SK-N-SH (cell line): ENCODE measurements around the gene CDH22. TPM values are rescaled to one million over a fixed set of nuclear protein-coding genes. Genes with fewer than 3 reads are reported as not detected.

Experiments used
- CTCF ChIA-PET: fragments of 300-600, 350-600 bp; formaldehyde crosslinking; extraction: SDS; loops from one replicate; lab custom pipeline; 2021; lab: Yijun Ruan, JAX
- POLR2A ChIA-PET: fragments of 350-600 bp; sonication (Branson Sonifier 250); formaldehyde crosslinking; extraction: SDS; loops from one replicate; lab custom pipeline; 2020; ENCODE audit warnings: antibody characterized with exemption, inconsistent platforms; lab: Yijun Ruan, JAX
- DNase-seq: peaks from one replicate; pipeline ENCODE4 v3.0.0; 2012
- H2AFZ ChIP-seq: fragments of 200-600 bp; sonication (generic); 2 replicates; pipeline ENCODE4 v1.8.1; 2016; ENCODE audit warnings: antibody characterized with exemption, mild to moderate bottlenecking, low read depth
- H3F3A ChIP-seq: fragments of 200-600 bp; sonication (generic); replicated peaks from 2 replicates; pipeline ENCODE3; 2016; ENCODE audit warnings: antibody characterized with exemption, mild to moderate bottlenecking; ENCODE audit not compliant: insufficient read depth
- H3K27ac ChIP-seq, 2 experiments: fragments of 200-500 bp in 1 of 2; fragments of 200-600 bp in 1 of 2; sonication (Bioruptor generic) in 1 of 2; sonication (generic), shearing (Covaris generic) in 1 of 2; 2 replicates each; pipeline versions ENCODE4 v1.5.1 to v1.6.1; 2014 to 2016; ENCODE audit warnings: low read depth in 2 of 2, inconsistent platforms in 1 of 2, low read length in 1 of 2, mild to moderate bottlenecking in 1 of 2, mixed read lengths in 1 of 2
- H3K27me3 ChIP-seq: fragments of 200-600 bp; sonication (generic), shearing (Covaris generic); 2 replicates; pipeline ENCODE4 v1.6.1; 2016; ENCODE audit warnings: mixed run types; ENCODE audit not compliant: insufficient read depth
- H3K36me3 ChIP-seq, 2 experiments: fragments of 200-500 bp in 1 of 2; fragments of 200-600 bp in 1 of 2; sonication (Bioruptor generic) in 1 of 2; sonication (generic) in 1 of 2; replicated peaks in 1 of 2; 2 replicates each; pipeline versions ENCODE3 to v1.5.1; 2014 to 2016; ENCODE audit warnings: low read length in 1 of 2, mild to moderate bottlenecking in 1 of 2; ENCODE audit not compliant: insufficient read depth in 2 of 2, control insufficient read depth in 1 of 2
- H3K4me1 ChIP-seq, 2 experiments: fragments of 200-500 bp in 1 of 2; fragments of 200-600 bp in 1 of 2; sonication (Bioruptor generic) in 1 of 2; sonication (generic), shearing (Covaris generic) in 1 of 2; 2 replicates each; pipeline versions ENCODE4 v1.5.1 to v1.6.1; 2014 to 2016; ENCODE audit warnings: low read depth in 1 of 2, low read length in 1 of 2, mixed run types in 1 of 2; ENCODE audit not compliant: insufficient read depth in 2 of 2, control insufficient read depth in 1 of 2
- H3K4me2 ChIP-seq: fragments of 200-600 bp; sonication (generic), shearing (Covaris generic); 2 replicates; pipeline ENCODE4 v1.6.1; 2017; ENCODE audit warnings: mixed run types
- H3K4me3 ChIP-seq, 2 experiments: fragments of 200-500 bp in 1 of 2; fragments of 200-600 bp in 1 of 2; sonication (Bioruptor generic) in 1 of 2; sonication (generic), shearing (Covaris generic) in 1 of 2; 2 replicates each; pipeline versions ENCODE4 v1.5.1 to v1.8.1; 2014 to 2016; ENCODE audit warnings: low read depth in 2 of 2, inconsistent platforms in 1 of 2, low read length in 1 of 2, mild to moderate bottlenecking in 1 of 2, mixed read lengths in 1 of 2, moderate library complexity in 1 of 2
- H3K79me2 ChIP-seq: fragments of 200-600 bp; sonication (generic); 2 replicates; pipeline ENCODE4 v1.8.1; 2017; ENCODE audit warnings: mild to moderate bottlenecking; ENCODE audit not compliant: insufficient read depth
- H3K9ac ChIP-seq: fragments of 200-600 bp; sonication (generic); 2 replicates; pipeline ENCODE4 v1.6.1; 2017; ENCODE audit warnings: mixed run types
- H3K9me2 ChIP-seq: fragments of 200-600 bp; sonication (generic); 2 replicates; pipeline ENCODE4 v1.6.1; 2017; ENCODE audit warnings: mixed run types
- H3K9me3 ChIP-seq: fragments of 200-600 bp; sonication (generic); 2 replicates; pipeline ENCODE4 v1.6.1; 2017; ENCODE audit warnings: mixed run types, mild to moderate bottlenecking, moderate library complexity
- H4K20me1 ChIP-seq: fragments of 200-600 bp; sonication (generic); 2 replicates; pipeline ENCODE4 v1.6.1; 2017; ENCODE audit warnings: mild to moderate bottlenecking, mixed run types; ENCODE audit not compliant: insufficient read depth
- CHD2 ChIP-seq: fragments of 150-350 bp; IDR thresholded peaks from 2 replicates; pipeline ENCODE4 v1.6.1; 2018; ENCODE audit warnings: low read length; ENCODE audit not compliant: partially characterized antibody
- EP300 ChIP-seq, 2 experiments: IDR thresholded peaks; 2 replicates each; pipeline versions ENCODE4 v1.4.0 to v1.6.1; 2012; ENCODE audit warnings: borderline replicate concordance in 1 of 2, low read depth in 1 of 2, low read length in 1 of 2
- EZH2phosphoT487 ChIP-seq: fragments of 200-600 bp; sonication (generic); IDR thresholded peaks from 2 replicates; pipeline ENCODE4 v1.6.1; 2017; ENCODE audit warnings: low read depth, mixed run types, mild to moderate bottlenecking, antibody characterized with exemption, moderate library complexity, borderline replicate concordance
- FOSL2 ChIP-seq: IDR thresholded peaks from 2 replicates; pipeline ENCODE4 v1.4.0; 2012; ENCODE audit warnings: low read depth, mild to moderate bottlenecking, moderate library complexity, borderline replicate concordance
- FOXM1 ChIP-seq: IDR thresholded peaks from 2 replicates; pipeline ENCODE4 v1.4.0; 2012; ENCODE audit warnings: low read depth, mild to moderate bottlenecking
- JUND ChIP-seq: IDR thresholded peaks from 2 replicates; pipeline ENCODE4 v1.4.0; 2012
- RAD21 ChIP-seq: IDR thresholded peaks from 2 replicates; pipeline ENCODE4 v1.6.1; 2012; ENCODE audit warnings: mild to moderate bottlenecking, low read length
- RCOR1 ChIP-seq: fragments of 150-350 bp; IDR thresholded peaks from 2 replicates; pipeline ENCODE4 v1.6.1; 2017; ENCODE audit warnings: antibody characterized with exemption, low read length
- RFX5 ChIP-seq: IDR thresholded peaks from 2 replicates; pipeline ENCODE4 v1.6.1; 2012; ENCODE audit warnings: mild to moderate bottlenecking, improper control_type of control experiment, low read length
- RXRA ChIP-seq: IDR thresholded peaks from 2 replicates; pipeline ENCODE4 v1.4.0; 2012; ENCODE audit warnings: low read depth, mild to moderate bottlenecking, borderline replicate concordance
- TAF1 ChIP-seq: IDR thresholded peaks from 2 replicates; pipeline ENCODE4 v1.6.1; 2012; ENCODE audit warnings: low read depth, mild to moderate bottlenecking, low read length, moderate library complexity, borderline replicate concordance
- YY1 ChIP-seq: IDR thresholded peaks from 2 replicates; pipeline ENCODE4 v1.4.0; 2012; ENCODE audit warnings: low read depth, mild to moderate bottlenecking
- WGBS: methylation state at CpG from one replicate; pipeline ENCODE4 v1.1.6; 2017; ENCODE audit warnings: low lambda C conversion rate; 5-methylcytosine and 5-hydroxymethylcytosine counted together
- polyA plus RNA-seq, 3 experiments: library from polyadenylated mRNA; depleted of rRNA; stranded (reverse); fragments of >200 nt; gene quantifications; 2 replicates each; pipeline ENCODE4 v1.2.3, GENCODE V29; 2012
- TF ChIP-seq, protein P1 (sequence below): fragments of 150-350 bp; IDR thresholded peaks from 2 replicates; pipeline ENCODE4 v1.6.1; 2017; ENCODE audit warnings: antibody characterized with exemption, low read length, low read depth, borderline replicate concordance
- TF ChIP-seq, protein P2 (sequence below): IDR thresholded peaks from 2 replicates; pipeline ENCODE4; 2012
- TF ChIP-seq, protein P3 (sequence below): fragments of 150-350 bp; IDR thresholded peaks from 2 replicates; pipeline ENCODE4 v1.6.1; 2016; ENCODE audit warnings: mild to moderate bottlenecking, low read depth, low read length
- TF ChIP-seq, protein P4 (sequence below): IDR thresholded peaks from 2 replicates; pipeline ENCODE4 v1.4.0; 2012; ENCODE audit warnings: low read depth, borderline replicate concordance

CDH22 gene
- polyA plus RNA-seq, 1 of the 3 experiments (the other 2 are of a cell fraction), result not detected

DNA sequence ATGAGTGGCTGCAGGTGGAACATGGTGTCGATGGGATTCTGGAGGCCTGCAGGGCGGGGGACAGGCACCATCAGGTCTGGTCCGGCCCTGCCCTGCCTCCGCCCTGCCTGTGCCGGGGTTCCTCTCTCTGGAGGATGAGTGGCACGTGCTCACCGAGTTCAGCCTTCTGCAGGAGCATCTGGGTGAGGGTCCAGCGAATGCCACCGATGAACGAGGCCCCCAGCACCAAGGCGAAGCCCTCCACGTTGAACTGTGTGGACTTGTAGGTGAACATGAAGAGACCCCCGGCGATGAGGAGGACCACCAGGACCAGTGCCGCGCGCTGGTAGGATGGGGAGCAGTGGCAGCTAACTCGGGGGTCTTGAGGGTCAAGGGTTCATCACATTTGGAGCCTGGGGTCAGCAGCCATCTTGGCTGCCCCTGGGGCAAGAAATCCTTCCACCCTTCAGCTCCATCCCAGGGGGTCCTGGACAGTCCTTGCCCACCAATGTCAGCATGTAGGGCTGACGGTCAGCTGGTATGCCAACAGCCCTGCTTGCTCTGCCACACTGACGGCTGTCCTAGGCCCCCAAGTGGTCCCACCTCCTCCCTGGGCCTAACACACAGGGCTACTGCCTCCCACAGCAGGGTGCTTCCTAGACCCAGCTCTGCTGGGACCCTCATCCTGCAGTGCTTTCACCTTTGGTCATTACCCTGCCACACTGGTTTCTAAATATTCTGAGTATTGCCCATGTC is 46.8 kb upstream of the CDH22 start:
- no peak overlapping the region; a peak in 1 of 4 replicates for H3K27ac ChIP-seq
- H3K27me3 ChIP-seq, result no peaks in the 10 kb centered on the region
- H3K36me3 ChIP-seq, result peaks cover 7 to 46% of the 10 kb centered on the region in 2 experiments
- H3F3A ChIP-seq, result peaks cover 7% of the 10 kb centered on the region
- no peak overlapping the region for H3K4me2 ChIP-seq
- H3K79me2 ChIP-seq, result no peaks in the 10 kb centered on the region
- TF ChIP-seq, protein P1, sequence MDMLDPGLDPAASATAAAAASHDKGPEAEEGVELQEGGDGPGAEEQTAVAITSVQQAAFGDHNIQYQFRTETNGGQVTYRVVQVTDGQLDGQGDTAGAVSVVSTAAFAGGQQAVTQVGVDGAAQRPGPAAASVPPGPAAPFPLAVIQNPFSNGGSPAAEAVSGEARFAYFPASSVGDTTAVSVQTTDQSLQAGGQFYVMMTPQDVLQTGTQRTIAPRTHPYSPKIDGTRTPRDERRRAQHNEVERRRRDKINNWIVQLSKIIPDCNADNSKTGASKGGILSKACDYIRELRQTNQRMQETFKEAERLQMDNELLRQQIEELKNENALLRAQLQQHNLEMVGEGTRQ, result no peak
- TF ChIP-seq YY1 (no peak), RFX5 (no peak), RAD21 (no peak), FOSL2 (no peak), FOXM1 (no peak), RCOR1 (no peak), CHD2 (no peak), JUND (no peak), TAF1 (no peak), EZH2phosphoT487 (no peak), EP300 (IDR thresholded peaks at IDR 0.05; ENCODE audit: borderline replicate concordance in 1 of 2, low read depth in 1 of 2, low read length in 1 of 2) (no peak), RXRA (no peak)
- TF ChIP-seq, protein P2, sequence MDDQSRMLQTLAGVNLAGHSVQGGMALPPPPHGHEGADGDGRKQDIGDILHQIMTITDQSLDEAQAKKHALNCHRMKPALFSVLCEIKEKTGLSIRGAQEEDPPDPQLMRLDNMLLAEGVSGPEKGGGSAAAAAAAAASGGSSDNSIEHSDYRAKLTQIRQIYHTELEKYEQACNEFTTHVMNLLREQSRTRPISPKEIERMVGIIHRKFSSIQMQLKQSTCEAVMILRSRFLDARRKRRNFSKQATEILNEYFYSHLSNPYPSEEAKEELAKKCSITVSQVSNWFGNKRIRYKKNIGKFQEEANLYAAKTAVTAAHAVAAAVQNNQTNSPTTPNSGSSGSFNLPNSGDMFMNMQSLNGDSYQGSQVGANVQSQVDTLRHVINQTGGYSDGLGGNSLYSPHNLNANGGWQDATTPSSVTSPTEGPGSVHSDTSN, result no peak
- TF ChIP-seq, protein P3, sequence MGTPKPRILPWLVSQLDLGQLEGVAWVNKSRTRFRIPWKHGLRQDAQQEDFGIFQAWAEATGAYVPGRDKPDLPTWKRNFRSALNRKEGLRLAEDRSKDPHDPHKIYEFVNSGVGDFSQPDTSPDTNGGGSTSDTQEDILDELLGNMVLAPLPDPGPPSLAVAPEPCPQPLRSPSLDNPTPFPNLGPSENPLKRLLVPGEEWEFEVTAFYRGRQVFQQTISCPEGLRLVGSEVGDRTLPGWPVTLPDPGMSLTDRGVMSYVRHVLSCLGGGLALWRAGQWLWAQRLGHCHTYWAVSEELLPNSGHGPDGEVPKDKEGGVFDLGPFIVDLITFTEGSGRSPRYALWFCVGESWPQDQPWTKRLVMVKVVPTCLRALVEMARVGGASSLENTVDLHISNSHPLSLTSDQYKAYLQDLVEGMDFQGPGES, result no peak
- TF ChIP-seq, protein P4, sequence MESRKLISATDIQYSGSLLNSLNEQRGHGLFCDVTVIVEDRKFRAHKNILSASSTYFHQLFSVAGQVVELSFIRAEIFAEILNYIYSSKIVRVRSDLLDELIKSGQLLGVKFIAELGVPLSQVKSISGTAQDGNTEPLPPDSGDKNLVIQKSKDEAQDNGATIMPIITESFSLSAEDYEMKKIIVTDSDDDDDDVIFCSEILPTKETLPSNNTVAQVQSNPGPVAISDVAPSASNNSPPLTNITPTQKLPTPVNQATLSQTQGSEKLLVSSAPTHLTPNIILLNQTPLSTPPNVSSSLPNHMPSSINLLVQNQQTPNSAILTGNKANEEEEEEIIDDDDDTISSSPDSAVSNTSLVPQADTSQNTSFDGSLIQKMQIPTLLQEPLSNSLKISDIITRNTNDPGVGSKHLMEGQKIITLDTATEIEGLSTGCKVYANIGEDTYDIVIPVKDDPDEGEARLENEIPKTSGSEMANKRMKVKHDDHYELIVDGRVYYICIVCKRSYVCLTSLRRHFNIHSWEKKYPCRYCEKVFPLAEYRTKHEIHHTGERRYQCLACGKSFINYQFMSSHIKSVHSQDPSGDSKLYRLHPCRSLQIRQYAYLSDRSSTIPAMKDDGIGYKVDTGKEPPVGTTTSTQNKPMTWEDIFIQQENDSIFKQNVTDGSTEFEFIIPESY, result no peak
- no peak for DNase-seq
- H3K4me3 ChIP-seq, result no peak overlapping the region
- no peak overlapping the region for H2AFZ ChIP-seq
- no peak overlapping the region for H3K9ac ChIP-seq
- H3K9me3 ChIP-seq, result no peaks in the 10 kb centered on the region
- H3K9me2 ChIP-seq, result no peaks in the 10 kb centered on the region
- peaks cover 6% of the 10 kb centered on the region for H4K20me1 ChIP-seq
- peaks cover 13 to 46% of the 10 kb centered on the region in 2 experiments; a peak in 3 of 4 replicates for H3K4me1 ChIP-seq
- CTCF ChIA-PET, result interaction anchor here (1.1 to 5.2 kb wide), 5 partner anchors 17 to 226 kb away, joined by 3 to 32 read pairs (median 4); no protein-coding TSS in a partner anchor
- WGBS, result 98% methylated on average over 15 of the region's 20 CpGs
- POLR2A ChIA-PET, result interaction anchor here (1.4 to 1.5 kb wide), 2 partner anchors 9 to 16 kb away, joined by 4 to 7 read pairs; no protein-coding TSS in a partner anchor
